CD14-positive monocyte (primary cell): ENCODE measurements around the gene PNMA1. TPM values are rescaled to one million over a fixed set of nuclear protein-coding genes. Genes with fewer than 3 reads are reported as not detected.

ENCODE experiments used
- DNase-seq, 3 donors: peaks; one replicate each; pipeline ENCODE4 v3.0.0-alpha.2; 2011 to 2022
- H2AFZ ChIP-seq: 2 replicates; pipeline ENCODE4 v1.6.0; 2012; ENCODE audit warnings: mild to moderate bottlenecking, low read depth, low read length, inconsistent platforms; ENCODE audit not compliant: insufficient read depth, poor library complexity, severe bottlenecking
- H3K27ac ChIP-seq, 2 donors: 1 replicate in 1 of 2; 2 replicates in 1 of 2; pipeline ENCODE4 v1.5.1; 2012 to 2013; ENCODE audit warnings: low read length in 2 of 2, control low read depth in 1 of 2, inconsistent platforms in 1 of 2, low read depth in 1 of 2, mild to moderate bottlenecking in 1 of 2
- H3K27me3 ChIP-seq, 2 donors: one replicate each; pipeline versions ENCODE4 v1.6.0 to v1.6.1; 2011 to 2013; ENCODE audit warnings: low read length in 2 of 2; ENCODE audit not compliant: control insufficient read depth in 2 of 2, insufficient read depth in 2 of 2
- H3K36me3 ChIP-seq, 2 donors: replicated peaks in 1 of 2; 1 replicate in 1 of 2; 2 replicates in 1 of 2; pipeline versions ENCODE4 v1.5.1 to v1.6.1; 2012 to 2013; ENCODE audit warnings: low read length in 2 of 2, control low read depth in 1 of 2, inconsistent platforms in 1 of 2, mild to moderate bottlenecking in 1 of 2; ENCODE audit not compliant: insufficient read depth in 2 of 2, control insufficient read depth in 1 of 2
- H3K4me1 ChIP-seq, 2 donors: 1 replicate in 1 of 2; 2 replicates in 1 of 2; pipeline versions ENCODE4 v1.5.1 to v1.6.1; 2012 to 2013; ENCODE audit warnings: low read length in 2 of 2, control low read depth in 1 of 2, inconsistent platforms in 1 of 2, mild to moderate bottlenecking in 1 of 2, moderate library complexity in 1 of 2; ENCODE audit not compliant: insufficient read depth in 2 of 2, control insufficient read depth in 1 of 2
- H3K4me2 ChIP-seq: replicated peaks from 2 replicates; pipeline ENCODE3; 2012; ENCODE audit warnings: low read length, moderate library complexity, mild to moderate bottlenecking; ENCODE audit not compliant: poor library complexity, severe bottlenecking; ENCODE audit errors: extremely low read depth
- H3K4me3 ChIP-seq, 3 experiments: fragments of 200-600 bp in 1 of 3; sonication (generic) in 1 of 3; replicated peaks in 1 of 3; 1 replicate in 2 of 3; 2 replicates in 1 of 3; pipeline ENCODE4 v1.5.1; 2011 to 2013; ENCODE audit warnings: low read length in 3 of 3, mild to moderate bottlenecking in 3 of 3, control low read depth in 2 of 3, low read depth in 2 of 3, inconsistent platforms in 1 of 3, moderate library complexity in 1 of 3
- H3K79me2 ChIP-seq: 2 replicates; pipeline ENCODE4 v1.6.0; 2012; ENCODE audit warnings: mild to moderate bottlenecking, control low read depth, inconsistent platforms, low read length, moderate library complexity; ENCODE audit not compliant: insufficient read depth
- H3K9ac ChIP-seq: 2 replicates; pipeline ENCODE4 v1.6.0; 2017; ENCODE audit warnings: low read length, mild to moderate bottlenecking; ENCODE audit not compliant: insufficient read depth, poor library complexity, severe bottlenecking
- H3K9me3 ChIP-seq, 2 donors: replicated peaks in 1 of 2; 1 replicate in 1 of 2; 2 replicates in 1 of 2; pipeline versions ENCODE4 v1.5.1 to v1.6.1; 2012 to 2013; ENCODE audit warnings: low read length in 2 of 2, control low read depth in 1 of 2; ENCODE audit not compliant: control insufficient read depth in 1 of 2, insufficient read depth in 1 of 2
- H4K20me1 ChIP-seq: 2 replicates; pipeline ENCODE4 v1.6.0; 2012; ENCODE audit warnings: mild to moderate bottlenecking, low read length, control low read depth, moderate library complexity; ENCODE audit not compliant: insufficient read depth
- H3K27ac Mint-ChIP-seq, 7 donors: one replicate each; pipeline ENCODE4 v1.8.0; 2020; ENCODE audit warnings: mild to moderate bottlenecking in 7 of 7, mixed read lengths in 7 of 7, moderate library complexity in 6 of 7, inconsistent platforms in 2 of 7
- H3K27me3 Mint-ChIP-seq, 3 donors: one replicate each; pipeline ENCODE4 v1.8.0; 2021 to 2022; ENCODE audit warnings: low read depth in 3 of 3, mild to moderate bottlenecking in 3 of 3, mixed read lengths in 3 of 3, moderate library complexity in 3 of 3, inconsistent platforms in 1 of 3
- H3K36me3 Mint-ChIP-seq, 2 donors: one replicate each; pipeline ENCODE4 v1.8.0; 2020; ENCODE audit warnings: mixed read lengths in 2 of 2, inconsistent platforms in 1 of 2, mild to moderate bottlenecking in 1 of 2
- H3K4me1 Mint-ChIP-seq: one replicate; pipeline ENCODE4 v1.8.0; 2020; ENCODE audit warnings: mild to moderate bottlenecking, mixed read lengths
- H3K4me3 Mint-ChIP-seq, 2 donors: one replicate each; pipeline ENCODE4 v1.8.0; 2020; ENCODE audit warnings: mild to moderate bottlenecking in 2 of 2, mixed read lengths in 2 of 2, moderate library complexity in 1 of 2
- H3K9me3 Mint-ChIP-seq, 7 donors: one replicate each; pipeline ENCODE4 v1.8.0; 2020 to 2022; ENCODE audit warnings: mixed read lengths in 7 of 7, mild to moderate bottlenecking in 6 of 7, moderate library complexity in 6 of 7, inconsistent platforms in 2 of 7
- CTCF ChIP-seq: fragments of 200-600 bp; IDR thresholded peaks from one replicate; pipeline ENCODE4 v1.8.0; 2022; ENCODE audit warnings: antibody characterized with exemption, mild to moderate bottlenecking
- WGBS: methylation state at CpG from one replicate; pipeline ENCODE4 v1.1.5; 2013; ENCODE audit warnings: missing lambda C conversion rate; ENCODE audit not compliant: insufficient coverage; 5-methylcytosine and 5-hydroxymethylcytosine counted together
- intact Hi-C, 2 donors: fragments of 100-400 bp; cut with micrococcal nuclease; formaldehyde crosslinking; loops; one replicate each; pipeline versions ENCODE4 v1.15.0 to v1.15.1; 2023
- polyA plus RNA-seq, 3 donors: library from polyadenylated mRNA; depleted of rRNA in 1 of 3; unstranded in 2 of 3; stranded (reverse) in 1 of 3; fragments of 300-500 nt in 2 of 3; fragments of >200 nt in 1 of 3; fragmentation: Illumina TruSeq in 2 of 3; gene quantifications; 1 replicate in 2 of 3; 2 replicates in 1 of 3; pipeline ENCODE4 v1.2.3, GENCODE V29; 2012 to 2021

PNMA1 gene
- polyA plus RNA-seq, 3 donors, result 2.4 to 6.4 (median 4.4) TPM

DNA sequence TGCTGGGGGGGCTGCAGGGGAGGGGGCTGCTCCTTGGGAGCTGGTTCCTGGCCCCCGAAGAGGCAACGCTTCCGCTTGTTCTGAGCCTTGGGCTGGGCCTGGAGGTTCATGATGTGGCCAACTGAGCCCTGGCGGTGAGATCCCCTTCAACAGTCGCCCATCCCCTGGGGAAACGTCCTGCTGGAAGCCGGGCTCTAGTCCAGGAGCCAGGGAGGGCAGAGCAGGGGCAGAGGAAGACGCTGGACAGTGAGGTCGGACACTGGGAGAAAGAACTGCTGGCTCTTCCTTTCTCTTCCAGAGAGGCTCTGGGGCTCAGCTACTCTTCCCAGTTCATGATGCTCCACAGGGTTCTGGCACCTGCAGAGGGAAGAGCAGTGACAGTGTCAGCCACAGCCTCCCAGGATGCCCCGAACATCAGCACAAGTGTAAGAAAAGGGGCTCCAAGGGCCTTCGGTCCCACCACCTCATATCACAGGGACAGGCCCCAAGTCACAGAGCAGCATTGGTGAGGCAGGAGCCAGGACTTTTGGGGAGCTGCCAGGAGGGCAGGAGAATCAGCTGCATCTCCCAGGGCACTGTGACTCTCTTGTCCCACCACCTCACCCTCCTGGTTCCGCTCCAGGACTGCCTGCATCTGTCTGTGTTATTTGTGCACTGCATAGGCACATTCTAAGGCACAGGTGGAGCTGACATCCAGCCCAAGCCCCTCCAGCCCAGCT lies 25.9 kb upstream of the PNMA1 start:
- Mint-ChIP-seq H3K4me3 (no peak overlapping the region), H3K4me1 (peaks cover 59% of the 10 kb centered on the region), H3K36me3 (peaks cover 34 to 45% of the 10 kb centered on the region in 2 donors), H3K27ac (peak overlapping the region; percentile 81 to 94 (median 90)), H3K27me3 (peaks cover 0 to 3% (median 0%) of the 10 kb centered on the region in 3 donors), H3K9me3 (peaks cover 0 to 2% (median 0%) of the 10 kb centered on the region in 7 donors)
- WGBS, result 90% methylated on average over 11 of the region's 12 CpGs
- peaks cover 41 to 49% of the 10 kb centered on the region in 2 donors for H3K36me3 ChIP-seq
- H3K9ac ChIP-seq, result peak overlapping the region; percentile 57
- H3K4me1 ChIP-seq, result peaks cover 54 to 62% of the 10 kb centered on the region in 2 donors
- H2AFZ ChIP-seq, result no peak overlapping the region
- intact Hi-C loops, result loop anchor here (5.0 kb wide), 2 partner anchors 47 to 87 kb away; no protein-coding TSS in a partner anchor
- no peaks in the 10 kb centered on the region for H3K9me3 ChIP-seq
- no peak for TF ChIP-seq CTCF
- H3K79me2 ChIP-seq, result peaks cover 87% of the 10 kb centered on the region
- H4K20me1 ChIP-seq, result peaks cover 100% of the 10 kb centered on the region
- peak overlapping the region; percentile 80 for H3K4me2 ChIP-seq
- H3K4me3 ChIP-seq, result peak overlapping the region in 1 of 3 experiments; percentile 71
- peak overlapping the region; percentile 66 to 93 for H3K27ac ChIP-seq
- no peak for DNase-seq
- H3K27me3 ChIP-seq, result no peaks in the 10 kb centered on the region

DNA sequence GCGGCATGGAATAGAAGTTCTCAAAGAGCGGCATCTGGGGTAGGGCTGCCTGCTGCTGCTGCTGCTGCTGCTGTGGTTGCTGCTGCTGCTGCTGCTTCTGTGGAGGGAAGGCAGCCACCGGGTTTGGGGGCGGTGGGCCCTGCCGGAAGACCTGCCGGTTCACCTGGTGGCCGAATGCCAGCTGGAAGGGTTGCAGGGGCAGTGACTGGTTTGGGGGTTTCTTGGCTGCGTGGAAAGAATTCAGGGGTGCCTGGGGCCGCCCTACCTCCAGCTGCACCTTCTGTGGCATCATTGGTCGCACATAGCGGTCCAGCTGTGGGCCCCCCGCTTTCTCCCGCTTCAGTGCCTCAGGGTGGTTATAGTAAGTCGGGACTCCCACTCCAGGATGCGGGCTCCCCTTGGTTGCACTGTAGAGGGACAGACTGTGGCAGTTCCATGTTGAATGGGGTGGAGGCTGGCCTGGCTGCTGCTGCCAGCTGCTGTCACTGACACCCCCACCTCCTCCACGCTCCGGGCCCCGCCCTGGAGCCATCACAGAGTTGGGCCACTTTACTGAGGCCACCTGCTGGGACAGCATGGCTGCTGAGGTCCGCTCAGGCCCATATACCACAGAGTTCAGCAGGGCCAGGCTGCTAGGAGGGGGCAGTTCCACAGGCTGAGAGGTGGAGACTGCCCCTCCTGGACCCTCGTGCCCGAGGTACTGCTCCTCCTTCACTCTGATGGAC lies 25.2 kb upstream of the PNMA1 start:
- Mint-ChIP-seq H3K27me3 (peaks cover 0 to 3% (median 0%) of the 10 kb centered on the region in 3 donors), H3K9me3 (peaks cover 0 to 2% (median 0%) of the 10 kb centered on the region in 7 donors), H3K36me3 (peaks cover 41 to 52% of the 10 kb centered on the region in 2 donors), H3K27ac (peak overlapping the region in 2 of 7 donors; percentile 2 to 30), H3K4me3 (no peak overlapping the region), H3K4me1 (peaks cover 51% of the 10 kb centered on the region)
- DNase-seq, result no peak
- no peak for TF ChIP-seq CTCF
- H4K20me1 ChIP-seq, result peaks cover 100% of the 10 kb centered on the region
- H3K4me1 ChIP-seq, result peaks cover 47 to 55% of the 10 kb centered on the region in 2 donors
- 93% methylated on average over 12 of the region's 21 CpGs for WGBS
- no peaks in the 10 kb centered on the region for H3K9me3 ChIP-seq
- H3K9ac ChIP-seq, result no peak overlapping the region
- H3K4me2 ChIP-seq, result no peak overlapping the region
- H2AFZ ChIP-seq, result no peak overlapping the region
- peaks cover 47 to 56% of the 10 kb centered on the region in 2 donors for H3K36me3 ChIP-seq
- intact Hi-C loops, result no loop called here
- H3K27me3 ChIP-seq, result no peaks in the 10 kb centered on the region
- H3K4me3 ChIP-seq, result no peak overlapping the region
- H3K79me2 ChIP-seq, result peaks cover 87% of the 10 kb centered on the region
- peak overlapping the region in 1 of 2 donors; percentile 93 for H3K27ac ChIP-seq
